ENCODE measurements around the gene BAHD1. TPM values are rescaled to one million over a fixed set of nuclear protein-coding genes. Genes with fewer than 3 reads are reported as not detected.

The BAHD1 gene
- polyA plus RNA-seq, 1 of the 3 experiments (the other 2 are of a cell fraction) = 5.5 TPM

GRCh38 chr15:40489274-40490175 lies 48.8 kb downstream of the BAHD1 start:
- Histone ChIP-seq H3K9ac (no peak overlapping the region), H3F3A (replicated peaks; ENCODE audit: insufficient read depth) (no peaks in the 10 kb centered on the region), H3K27me3 (ENCODE audit: insufficient read depth) (no peaks in the 10 kb centered on the region), H2AFZ (ENCODE audit: low read depth) (no peak overlapping the region), H3K4me1 (ENCODE audit: control insufficient read depth in 1 of 2, insufficient read depth in 2 of 2, low read depth in 1 of 2, low read length in 1 of 2) (no peaks in the 10 kb centered on the region), H3K4me2 (no peak overlapping the region), H3K27ac (ENCODE audit: low read depth in 2 of 2, low read length in 1 of 2) (no peak overlapping the region), H4K20me1 (ENCODE audit: insufficient read depth) (no peaks in the 10 kb centered on the region), H3K36me3 (replicated peaks in 1 of 2; ENCODE audit: control insufficient read depth in 1 of 2, insufficient read depth in 2 of 2, low read length in 1 of 2) (no peaks in the 10 kb centered on the region), H3K4me3 (ENCODE audit: low read depth in 2 of 2, low read length in 1 of 2) (no peak overlapping the region), H3K9me2 (no peaks in the 10 kb centered on the region), H3K9me3 (no peaks in the 10 kb centered on the region), H3K79me2 (ENCODE audit: insufficient read depth) (no peaks in the 10 kb centered on the region)
- ChIA-PET POLR2A (interaction anchor here (0.7 kb wide), 2 partner anchors 11 to 124 kb away, joined by 4 read pairs; no protein-coding TSS in a partner anchor), CTCF (interaction anchor here (0.6 kb wide), 1 partner anchor 31 kb away, joined by 3 read pairs; no protein-coding TSS in a partner anchor)
- TF ChIP-seq NRF1 (IDR thresholded peaks at IDR 0.05; ENCODE audit: low read depth, low read length) = no peak
- TF ChIP-seq, protein P1, sequence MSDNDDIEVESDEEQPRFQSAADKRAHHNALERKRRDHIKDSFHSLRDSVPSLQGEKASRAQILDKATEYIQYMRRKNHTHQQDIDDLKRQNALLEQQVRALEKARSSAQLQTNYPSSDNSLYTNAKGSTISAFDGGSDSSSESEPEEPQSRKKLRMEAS (IDR thresholded peaks at IDR 0.05; ENCODE audit: low read depth) = no peak
- no peak for TF ChIP-seq REST (IDR thresholded peaks at IDR 0.05; ENCODE audit: low read depth, low read length)
- TF ChIP-seq FOXM1 (IDR thresholded peaks at IDR 0.05; ENCODE audit: low read depth) = no peak
- TF ChIP-seq SMC3 (IDR thresholded peaks at IDR 0.05; ENCODE audit: low read depth, low read length) = no peak
- TF ChIP-seq GABPA (IDR thresholded peaks at IDR 0.05; ENCODE audit: low read depth) = no peak
- TF ChIP-seq JUND (IDR thresholded peaks at IDR 0.05) = no peak
- no peak for TF ChIP-seq FOXJ3 (CRISPR knock-in tag; IDR thresholded peaks at IDR 0.05)
- TF ChIP-seq, protein P2, sequence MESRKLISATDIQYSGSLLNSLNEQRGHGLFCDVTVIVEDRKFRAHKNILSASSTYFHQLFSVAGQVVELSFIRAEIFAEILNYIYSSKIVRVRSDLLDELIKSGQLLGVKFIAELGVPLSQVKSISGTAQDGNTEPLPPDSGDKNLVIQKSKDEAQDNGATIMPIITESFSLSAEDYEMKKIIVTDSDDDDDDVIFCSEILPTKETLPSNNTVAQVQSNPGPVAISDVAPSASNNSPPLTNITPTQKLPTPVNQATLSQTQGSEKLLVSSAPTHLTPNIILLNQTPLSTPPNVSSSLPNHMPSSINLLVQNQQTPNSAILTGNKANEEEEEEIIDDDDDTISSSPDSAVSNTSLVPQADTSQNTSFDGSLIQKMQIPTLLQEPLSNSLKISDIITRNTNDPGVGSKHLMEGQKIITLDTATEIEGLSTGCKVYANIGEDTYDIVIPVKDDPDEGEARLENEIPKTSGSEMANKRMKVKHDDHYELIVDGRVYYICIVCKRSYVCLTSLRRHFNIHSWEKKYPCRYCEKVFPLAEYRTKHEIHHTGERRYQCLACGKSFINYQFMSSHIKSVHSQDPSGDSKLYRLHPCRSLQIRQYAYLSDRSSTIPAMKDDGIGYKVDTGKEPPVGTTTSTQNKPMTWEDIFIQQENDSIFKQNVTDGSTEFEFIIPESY (IDR thresholded peaks at IDR 0.05; ENCODE audit: borderline replicate concordance, low read depth) = no peak
- TF ChIP-seq USF1 (IDR thresholded peaks at IDR 0.05; ENCODE audit: borderline replicate concordance, low read depth) = no peak
- no peak for TF ChIP-seq RFX5 (IDR thresholded peaks at IDR 0.05; ENCODE audit: low read length)
- TF ChIP-seq MEF2A (IDR thresholded peaks at IDR 0.05; ENCODE audit: borderline replicate concordance, low read depth) = no peak
- no peak for TF ChIP-seq GATA2 (CRISPR knock-in tag; IDR thresholded peaks at IDR 0.05)
- TF ChIP-seq TEAD4 (IDR thresholded peaks at IDR 0.05; ENCODE audit: borderline replicate concordance, insufficient read depth) = no peak
- no peak for TF ChIP-seq CTCF (IDR thresholded peaks at IDR 0.05)
- TF ChIP-seq FOSL2 (IDR thresholded peaks at IDR 0.05; ENCODE audit: borderline replicate concordance, low read depth) = no peak
- TF ChIP-seq NFIC (IDR thresholded peaks at IDR 0.05; ENCODE audit: borderline replicate concordance) = no peak
- TF ChIP-seq, protein P3, sequence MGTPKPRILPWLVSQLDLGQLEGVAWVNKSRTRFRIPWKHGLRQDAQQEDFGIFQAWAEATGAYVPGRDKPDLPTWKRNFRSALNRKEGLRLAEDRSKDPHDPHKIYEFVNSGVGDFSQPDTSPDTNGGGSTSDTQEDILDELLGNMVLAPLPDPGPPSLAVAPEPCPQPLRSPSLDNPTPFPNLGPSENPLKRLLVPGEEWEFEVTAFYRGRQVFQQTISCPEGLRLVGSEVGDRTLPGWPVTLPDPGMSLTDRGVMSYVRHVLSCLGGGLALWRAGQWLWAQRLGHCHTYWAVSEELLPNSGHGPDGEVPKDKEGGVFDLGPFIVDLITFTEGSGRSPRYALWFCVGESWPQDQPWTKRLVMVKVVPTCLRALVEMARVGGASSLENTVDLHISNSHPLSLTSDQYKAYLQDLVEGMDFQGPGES (IDR thresholded peaks at IDR 0.05; ENCODE audit: low read depth, low read length) = no peak
- TF ChIP-seq EP300 (IDR thresholded peaks at IDR 0.05; ENCODE audit: borderline replicate concordance in 1 of 2, low read depth in 1 of 2, low read length in 1 of 2) = no peak
- TF ChIP-seq RAD21 (IDR thresholded peaks at IDR 0.05; ENCODE audit: low read length) = no peak
- no peak for DNase-seq
- 88% methylated on average over 36 of the region's 47 CpGs for WGBS (ENCODE audit: low lambda C conversion rate)
